DLD1 (cell line): ENCODE measurements around the gene FMO5.

Source experiments
- in situ Hi-C: cut with HindIII; loops from 2 replicates; pipeline ENCODE4 v1.10.0; 2017; ENCODE audit warnings: low sequenced_read_pairs

The FMO5 gene, protein sequence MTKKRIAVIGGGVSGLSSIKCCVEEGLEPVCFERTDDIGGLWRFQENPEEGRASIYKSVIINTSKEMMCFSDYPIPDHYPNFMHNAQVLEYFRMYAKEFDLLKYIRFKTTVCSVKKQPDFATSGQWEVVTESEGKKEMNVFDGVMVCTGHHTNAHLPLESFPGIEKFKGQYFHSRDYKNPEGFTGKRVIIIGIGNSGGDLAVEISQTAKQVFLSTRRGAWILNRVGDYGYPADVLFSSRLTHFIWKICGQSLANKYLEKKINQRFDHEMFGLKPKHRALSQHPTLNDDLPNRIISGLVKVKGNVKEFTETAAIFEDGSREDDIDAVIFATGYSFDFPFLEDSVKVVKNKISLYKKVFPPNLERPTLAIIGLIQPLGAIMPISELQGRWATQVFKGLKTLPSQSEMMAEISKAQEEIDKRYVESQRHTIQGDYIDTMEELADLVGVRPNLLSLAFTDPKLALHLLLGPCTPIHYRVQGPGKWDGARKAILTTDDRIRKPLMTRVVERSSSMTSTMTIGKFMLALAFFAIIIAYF

DNA sequence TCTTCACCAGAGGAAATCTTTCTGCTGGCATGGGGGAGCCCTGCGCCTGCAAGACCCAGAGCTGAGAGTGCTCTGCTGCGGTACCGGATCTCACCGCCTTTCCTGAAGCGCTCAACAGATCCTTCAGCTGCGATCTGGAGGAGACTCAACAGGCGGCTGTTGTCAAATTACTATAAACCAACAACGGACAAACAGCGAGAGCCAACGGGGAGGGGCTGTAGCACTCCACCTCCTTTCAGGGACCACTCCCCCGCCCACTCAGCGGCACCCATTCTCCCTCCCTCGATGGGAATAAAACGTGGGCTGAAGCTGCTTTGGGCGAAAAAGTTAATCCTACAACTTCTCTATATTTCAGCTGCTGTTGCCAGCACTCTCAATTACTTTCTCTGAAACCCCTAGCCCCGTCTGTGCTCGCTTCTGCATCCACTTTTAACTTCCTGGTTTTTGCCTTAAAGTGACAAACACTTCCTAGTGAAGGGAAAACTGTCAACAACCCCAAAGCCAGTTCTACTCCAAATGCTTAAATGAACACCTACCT lies at the start of gene FMO5:
TSS of gene FMO5 (minus strand) at position 147 of the 538 bp plus-strand sequence. CDS start 310 bp downstream, outside the sequence.
- in situ Hi-C loops = no loop called here

DNA sequence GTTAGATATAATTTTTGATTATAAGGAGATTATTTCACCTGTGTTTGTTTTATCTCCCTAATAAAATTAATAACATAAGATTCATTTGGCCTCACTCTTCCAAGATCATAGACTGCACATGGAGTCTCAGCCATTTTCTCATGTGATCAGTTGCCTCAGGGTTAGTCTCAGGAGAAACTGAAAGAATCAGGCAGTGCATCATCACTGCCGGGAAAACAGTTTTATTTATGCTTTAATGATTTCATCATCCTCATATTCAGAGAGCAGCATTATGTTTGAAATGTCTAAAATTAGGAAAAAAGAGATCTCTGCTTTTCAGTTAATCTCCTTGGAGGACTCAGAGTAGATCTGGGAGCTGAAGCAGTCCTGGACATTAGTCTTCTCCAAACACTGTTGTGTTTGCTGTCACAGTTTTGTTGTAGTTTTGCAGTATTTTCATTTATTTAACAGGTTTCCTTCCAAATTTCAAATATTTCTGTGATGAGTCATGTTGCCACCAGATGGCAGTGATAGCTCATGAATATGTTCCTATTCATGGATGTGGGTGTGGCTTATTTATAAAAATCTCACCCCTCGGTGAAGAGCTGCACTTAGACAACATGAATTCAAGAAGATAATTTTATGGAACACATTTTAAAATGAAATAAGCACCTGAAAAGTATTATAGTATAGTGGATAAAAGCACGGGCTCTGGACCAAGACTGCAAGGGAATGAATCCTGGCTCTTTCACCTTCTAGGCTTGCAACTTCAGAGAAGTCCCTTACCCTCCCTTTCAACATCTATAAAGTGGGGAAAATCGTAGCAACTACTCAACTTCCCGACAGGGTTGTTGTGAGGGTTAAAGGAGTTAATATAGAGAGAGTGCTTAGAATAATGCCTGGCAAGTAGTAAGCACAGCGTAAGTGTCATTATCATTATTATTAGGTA lies 48.5 kb upstream of the FMO5 start:
- in situ Hi-C loops = loop anchor here (25.0 kb wide), 1 partner anchor 139 kb away; no protein-coding TSS in a partner anchor

DNA sequence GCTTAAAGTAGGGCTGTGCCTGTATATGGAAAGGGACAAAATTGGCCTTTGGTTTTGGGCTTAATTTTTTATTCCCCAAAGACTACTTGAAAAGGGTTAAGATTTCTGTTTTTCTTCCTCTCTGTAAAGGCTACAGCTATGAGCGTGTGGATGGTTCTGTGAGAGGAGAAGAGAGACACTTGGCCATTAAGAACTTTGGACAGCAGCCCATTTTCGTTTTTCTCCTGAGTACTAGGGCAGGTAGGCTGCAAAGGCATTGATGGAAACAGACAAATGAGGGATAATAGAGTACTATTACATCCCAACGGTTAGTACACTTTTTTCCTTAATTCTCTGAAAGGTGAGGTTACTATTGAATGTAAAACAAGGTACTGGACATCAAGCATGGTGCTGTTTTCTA lies 46.9 kb upstream of the FMO5 start:
- in situ Hi-C loops = loop anchor here (25.0 kb wide), 1 partner anchor 140 kb away; no protein-coding TSS in a partner anchor

DNA sequence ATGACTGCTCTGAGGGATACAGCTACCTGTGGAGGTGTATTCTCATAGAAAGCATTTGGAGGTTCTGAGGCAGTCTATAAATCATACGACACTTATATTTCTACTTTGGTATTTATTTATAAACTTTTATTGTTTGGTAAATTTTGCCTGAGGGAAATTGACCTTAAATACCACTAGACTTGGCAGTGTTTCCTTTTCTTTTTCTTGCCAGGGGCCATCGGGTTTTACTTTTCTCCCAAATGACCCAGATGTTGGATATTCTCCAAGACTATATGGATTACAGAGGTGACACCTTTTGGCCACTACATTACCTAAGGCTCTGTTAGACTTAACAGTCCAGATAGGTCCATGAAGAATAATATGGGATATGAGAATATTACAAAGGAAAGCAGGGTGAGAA lies 45.6 kb upstream of the FMO5 start:
- in situ Hi-C loops = loop anchor here (25.0 kb wide), 1 partner anchor 142 kb away; no protein-coding TSS in a partner anchor

DNA sequence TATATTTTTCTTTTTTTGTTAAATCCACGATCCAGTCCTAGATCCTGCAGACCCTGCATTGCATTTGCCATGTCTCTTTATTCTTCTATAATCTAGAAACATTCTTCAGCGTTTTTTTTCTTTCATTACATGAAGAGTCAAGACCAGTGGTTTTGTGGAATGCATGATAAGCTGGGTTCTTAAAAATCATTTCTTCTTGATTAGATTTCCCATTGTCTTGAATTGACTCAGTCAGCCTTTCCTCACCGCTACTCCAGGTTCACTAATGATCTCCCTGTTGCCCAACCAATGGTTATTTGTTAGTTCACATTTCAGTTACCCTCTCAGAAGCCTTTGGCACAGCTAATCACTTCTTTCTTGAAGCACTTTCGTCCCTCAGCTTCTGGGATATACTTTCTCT lies 42.6 kb upstream of the FMO5 start:
- in situ Hi-C loops = loop anchor here (25.0 kb wide), 1 partner anchor 145 kb away; no protein-coding TSS in a partner anchor

DNA sequence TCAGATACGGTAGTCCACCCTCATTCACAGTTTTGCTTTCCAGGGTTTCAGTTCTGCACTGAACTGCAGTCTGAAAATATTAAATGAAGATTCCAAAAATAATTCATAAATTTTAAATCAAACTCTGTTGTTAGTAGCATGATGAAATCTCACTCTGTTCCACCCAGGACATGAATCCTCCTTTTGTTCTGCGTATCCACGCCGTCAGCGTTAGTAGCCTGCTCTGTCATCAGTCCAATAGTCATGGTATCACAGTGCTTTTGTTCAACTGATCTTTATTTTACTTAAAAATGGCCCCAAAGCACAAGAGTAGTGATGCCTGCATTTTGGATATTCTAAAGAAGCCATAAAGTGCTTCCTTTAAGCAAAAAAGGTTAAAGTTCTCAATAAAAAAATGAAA lies 41.2 kb upstream of the FMO5 start:
- in situ Hi-C loops = loop anchor here (25.0 kb wide), 1 partner anchor 146 kb away; no protein-coding TSS in a partner anchor

DNA sequence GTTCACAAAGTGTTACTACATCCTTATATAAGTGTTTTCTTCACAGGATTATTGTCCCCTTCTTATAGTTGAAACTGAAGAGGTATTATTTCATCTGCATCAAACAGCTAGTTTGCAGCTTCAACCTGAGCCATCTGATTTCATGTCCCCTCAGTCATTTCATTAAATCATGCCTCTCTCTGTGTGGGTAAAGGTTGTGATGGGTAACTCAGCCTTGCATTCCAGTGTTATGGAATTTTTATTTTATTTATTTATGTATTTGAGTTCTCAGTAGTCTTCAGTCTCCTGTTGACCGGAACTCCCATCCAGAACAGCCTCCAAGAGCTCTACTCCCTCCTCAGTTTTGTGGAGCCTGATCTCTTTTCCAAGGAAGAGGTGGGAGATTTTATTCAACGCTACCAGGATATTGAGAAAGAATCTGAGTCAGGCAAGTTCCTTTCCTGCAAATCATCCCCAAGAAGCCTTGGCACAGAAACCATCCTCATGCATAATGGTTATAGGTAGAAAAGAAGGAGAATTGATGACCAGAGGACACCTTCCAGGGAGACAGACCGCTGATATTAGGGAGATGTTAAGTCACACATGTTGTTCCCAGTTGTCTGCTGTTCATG lies 39.1 kb upstream of the FMO5 start:
- in situ Hi-C loops = loop anchor here (25.0 kb wide), 1 partner anchor 148 kb away; no protein-coding TSS in a partner anchor

DNA sequence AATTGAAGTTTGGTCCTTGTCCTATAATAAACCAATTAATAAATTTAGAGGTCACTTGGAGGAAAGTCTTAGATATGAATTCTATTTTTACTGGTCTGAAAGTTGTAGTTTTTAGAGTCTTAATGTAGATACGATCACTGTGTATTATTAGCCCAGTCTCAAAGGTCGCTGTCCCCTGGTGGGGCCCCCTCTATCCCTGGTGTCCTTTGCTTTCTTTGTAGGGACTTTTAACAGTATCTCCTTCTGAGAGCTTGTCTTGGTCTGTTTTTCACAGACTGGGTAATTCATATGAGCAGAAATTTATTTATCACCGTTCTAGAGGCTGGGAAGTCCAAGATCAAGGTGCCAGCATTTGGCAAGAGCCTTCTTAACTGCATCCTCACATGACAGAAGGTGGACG lies 35.8 kb upstream of the FMO5 start:
- in situ Hi-C loops = loop anchor here (25.0 kb wide), 1 partner anchor 151 kb away; no protein-coding TSS in a partner anchor

DNA sequence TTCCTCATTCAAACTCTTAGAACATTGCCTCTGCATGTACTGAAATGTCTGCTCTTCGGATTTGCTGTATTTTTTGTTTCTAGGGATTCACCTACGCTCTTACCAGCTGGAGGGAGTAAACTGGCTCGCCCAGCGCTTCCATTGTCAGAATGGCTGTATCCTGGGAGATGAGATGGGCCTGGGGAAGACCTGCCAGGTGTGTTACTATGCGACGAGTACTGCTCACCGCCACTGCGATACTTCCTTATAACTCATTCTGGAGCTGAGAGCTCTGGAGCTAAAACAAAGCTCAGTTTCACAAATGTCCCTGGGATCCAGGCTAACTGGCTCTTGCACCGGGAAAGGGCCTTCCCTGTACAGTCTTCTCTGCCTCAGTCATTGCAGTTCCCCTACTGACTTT lies 27.4 kb upstream of the FMO5 start:
- in situ Hi-C loops = loop anchor here (25.0 kb wide), 1 partner anchor 160 kb away; no protein-coding TSS in a partner anchor

DNA sequence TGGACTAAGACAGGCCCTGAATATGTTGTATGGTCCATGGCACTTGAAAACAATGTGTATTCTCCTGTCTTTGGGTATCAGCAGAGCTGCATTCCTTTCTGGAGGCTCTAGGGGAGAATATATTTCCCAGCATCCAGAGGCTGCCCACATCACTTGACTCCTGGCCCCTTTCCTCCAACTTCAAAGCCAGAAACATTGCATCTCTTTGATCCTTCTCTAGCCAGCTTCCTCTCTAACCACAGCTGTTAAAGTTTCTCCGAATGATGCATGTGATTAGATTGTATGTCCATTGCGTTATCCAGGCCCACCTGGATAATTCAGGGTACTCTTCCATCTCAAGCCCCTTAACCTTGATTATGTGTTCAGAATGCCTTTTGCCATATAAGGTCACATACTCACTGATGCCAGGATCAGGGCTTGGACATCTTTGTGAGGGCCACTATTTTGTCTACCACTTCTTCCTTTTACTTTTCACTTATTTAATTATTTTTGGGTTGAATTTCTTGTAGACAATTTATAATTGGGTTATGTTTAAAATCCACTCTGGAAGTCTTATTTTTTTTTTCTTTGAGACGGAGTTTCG lies 22.6 kb upstream of the FMO5 start:
- in situ Hi-C loops = no loop called here

DNA sequence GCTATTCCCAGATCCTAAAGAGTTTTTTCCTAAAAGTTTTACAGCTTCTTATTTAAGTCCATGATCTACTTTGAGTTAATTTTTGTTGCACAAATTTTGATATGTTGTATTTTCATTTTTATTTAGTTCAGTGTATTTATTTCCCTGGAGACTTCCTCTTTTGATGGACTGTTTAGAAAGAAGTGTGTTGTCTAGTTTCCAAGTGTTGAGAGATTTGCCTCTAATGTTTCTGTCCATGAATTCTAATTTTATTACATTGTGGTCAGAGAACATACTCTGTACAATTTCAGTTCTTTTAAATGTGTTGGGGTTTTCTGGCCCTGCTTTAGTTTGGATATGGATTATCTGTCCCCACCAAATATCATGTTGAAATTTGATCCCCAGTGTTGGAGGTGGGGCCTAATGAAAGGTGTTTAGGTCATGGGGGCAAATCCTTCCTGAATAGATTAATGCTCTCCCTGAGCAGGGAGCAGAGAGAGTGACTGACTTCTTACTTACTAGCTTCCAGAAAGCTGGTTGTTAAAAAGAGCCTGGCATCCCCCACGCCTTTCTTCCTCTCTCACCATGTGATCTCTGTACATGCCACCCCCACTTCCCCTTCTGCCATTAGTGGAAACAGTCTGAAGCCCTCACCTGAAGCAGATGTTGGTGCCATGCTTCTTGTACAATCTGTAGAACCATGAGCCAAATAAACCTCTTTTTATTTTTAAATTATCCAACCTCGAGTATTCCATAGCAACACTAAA lies 21.9 kb upstream of the FMO5 start:
- in situ Hi-C loops = no loop called here

DNA sequence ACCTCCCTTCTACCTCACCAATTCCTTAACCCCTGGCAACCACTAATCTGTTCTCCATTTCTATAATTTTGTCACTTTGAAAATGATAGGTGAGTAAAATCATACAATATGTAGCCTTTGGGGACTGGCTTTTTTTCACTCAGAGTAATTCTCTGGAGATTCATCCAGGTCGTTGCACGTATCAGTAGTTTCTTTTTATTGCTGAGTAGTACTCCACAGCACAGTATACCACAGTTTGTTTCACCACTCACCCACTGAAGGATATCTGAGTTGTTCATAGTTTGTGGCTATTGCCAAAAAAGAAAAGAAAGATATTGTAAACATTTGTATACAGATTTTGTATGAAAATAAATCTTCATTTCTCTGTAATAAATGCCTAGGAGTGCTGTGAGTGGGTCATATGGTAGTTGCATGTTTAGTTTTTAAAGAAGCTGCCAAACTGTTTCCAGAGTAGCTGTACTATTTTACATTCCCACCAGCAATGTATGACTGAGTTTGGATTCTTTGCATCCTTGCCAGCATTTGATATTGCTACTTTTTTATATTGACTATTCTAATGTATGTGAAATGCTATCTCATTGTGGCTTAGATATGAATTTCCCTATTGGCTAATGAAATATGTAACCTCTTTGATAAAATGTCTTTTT lies 21.0 kb upstream of the FMO5 start:
- in situ Hi-C loops = no loop called here

DNA sequence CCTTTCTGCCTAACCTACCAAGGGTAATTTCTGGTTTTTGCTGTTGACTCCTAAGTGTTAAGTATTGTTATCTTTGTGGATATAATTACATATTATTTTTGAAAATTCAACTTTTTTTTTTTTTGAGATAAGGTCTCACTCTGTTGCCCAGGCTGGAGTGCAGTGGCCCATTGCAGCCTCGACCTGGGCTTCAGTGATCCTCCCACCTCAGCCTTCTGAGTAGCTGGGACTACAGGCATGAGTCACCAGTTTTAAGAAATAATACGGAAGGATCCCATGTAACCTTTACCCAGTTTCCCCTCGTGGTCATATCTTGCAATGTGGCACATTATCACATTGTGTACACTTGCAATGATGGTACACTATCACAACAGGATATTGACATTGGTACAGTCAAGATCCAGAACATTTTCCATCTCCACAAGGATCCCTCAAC lies 20.5 kb upstream of the FMO5 start:
- in situ Hi-C loops = no loop called here

DNA sequence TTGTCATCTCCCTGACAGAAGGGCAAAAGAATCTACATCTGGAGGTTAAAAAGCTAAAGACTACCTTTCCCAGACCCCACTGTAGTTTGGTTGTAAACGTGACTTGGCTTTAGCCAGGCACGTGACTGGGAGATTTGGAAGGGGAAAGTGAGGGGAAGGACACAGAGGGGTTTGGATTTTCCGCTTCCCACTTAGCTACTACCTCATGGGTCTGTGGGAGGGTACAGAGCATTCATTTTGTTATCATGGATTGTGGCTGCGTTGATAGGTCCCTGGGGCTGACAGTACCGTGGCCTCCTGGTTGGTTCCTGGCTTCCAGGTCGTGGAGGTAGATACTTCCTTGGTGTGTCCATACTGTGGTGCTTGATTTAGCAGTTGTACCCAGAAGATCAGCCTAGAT lies 20.0 kb upstream of the FMO5 start:
- in situ Hi-C loops = no loop called here

DNA sequence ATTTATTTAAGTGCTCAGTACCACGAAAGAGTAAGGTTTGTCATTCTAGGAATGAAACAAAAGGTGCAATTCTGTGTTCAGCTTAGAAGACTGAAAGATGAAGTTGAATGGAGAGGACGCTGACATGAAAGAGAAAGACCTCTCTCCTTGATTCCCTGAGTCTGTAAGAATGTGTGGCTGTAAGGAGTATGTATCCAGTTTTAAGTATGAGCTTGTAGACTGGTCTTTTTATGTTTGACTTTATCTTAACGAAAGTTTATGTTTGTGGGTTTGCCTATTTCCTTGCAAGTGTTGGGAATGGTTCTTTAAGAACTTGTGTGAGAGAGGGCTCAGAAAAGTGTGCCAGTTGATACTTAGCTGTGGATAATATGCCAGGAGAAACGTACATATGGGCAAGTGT lies 18.7 kb upstream of the FMO5 start:
- in situ Hi-C loops = no loop called here

DNA sequence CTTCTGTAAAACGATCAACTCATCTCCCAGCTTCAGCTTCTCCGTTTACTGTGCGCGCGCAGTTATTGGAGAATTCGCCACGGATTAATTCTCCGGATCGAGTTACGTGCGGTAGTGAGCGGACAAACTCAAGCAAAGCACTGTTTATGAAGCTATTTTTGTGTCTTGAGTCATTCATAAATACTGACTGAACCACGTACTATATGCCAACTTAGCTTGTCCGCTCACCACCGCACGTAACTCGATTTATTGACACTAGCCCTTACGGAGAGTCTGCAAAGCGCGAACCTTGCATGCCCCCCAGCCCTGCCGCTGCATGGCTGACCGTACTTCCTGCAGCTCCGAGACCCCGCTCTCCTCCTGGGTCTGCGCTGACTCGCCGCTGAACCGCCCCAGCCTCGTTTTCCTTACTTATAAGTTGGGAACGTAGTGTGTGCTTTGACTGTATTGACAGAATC lies 18.1 kb upstream of the FMO5 start:
- in situ Hi-C loops = no loop called here

DNA sequence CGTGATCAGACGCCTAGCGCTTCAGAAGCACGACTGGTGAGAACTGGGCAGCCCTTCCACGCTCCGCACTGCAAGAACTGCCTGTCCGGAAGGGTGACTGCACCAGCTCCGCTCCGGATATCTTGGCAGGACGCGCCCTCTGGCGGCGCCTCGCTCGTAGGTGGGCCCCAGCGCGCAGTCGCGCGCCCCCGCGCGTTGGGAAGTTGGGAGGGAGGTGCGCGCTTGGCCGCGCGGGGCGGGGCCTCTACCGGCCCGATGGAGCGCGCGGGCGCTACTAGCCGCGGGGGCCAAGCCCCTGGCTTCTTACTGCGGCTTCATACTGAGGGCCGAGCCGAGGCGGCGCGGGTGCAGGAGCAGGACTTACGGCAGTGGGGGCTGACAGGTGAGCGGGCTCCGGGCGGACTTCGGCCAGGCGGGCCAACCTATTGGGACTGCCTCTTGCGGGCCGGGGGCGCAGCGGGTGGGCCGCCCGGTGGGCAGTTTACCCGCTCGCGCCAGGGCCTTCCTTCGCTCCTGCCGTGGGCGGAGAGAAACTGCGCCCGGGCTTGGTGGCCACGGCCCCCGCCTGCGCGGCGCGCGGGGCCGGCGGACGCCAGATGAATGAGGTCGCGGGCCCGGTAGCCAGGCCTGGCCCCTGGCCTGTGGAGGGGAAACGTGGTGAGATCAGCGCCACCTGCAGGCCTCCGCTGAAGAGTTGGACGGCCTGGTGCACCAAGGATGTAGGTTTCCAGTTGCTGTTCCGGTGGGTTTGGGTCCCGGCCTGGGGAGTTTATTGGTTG lies 17.5 kb upstream of the FMO5 start, which contains the start of gene CHD1L:
TSS of gene CHD1L (plus strand) at position 236 of the 779 bp plus-strand sequence. CDS start at position 256, 20 bp downstream.
- in situ Hi-C loops = no loop called here
